Right renal cortex interstitium (tissue), 3 donors: ENCODE results near the gene METTL5. TPM values are rescaled to one million over a fixed set of nuclear protein-coding genes. Genes with fewer than 3 reads are reported as not detected.
A peak's percentile ranks its signal among the peaks of the same experiment; 100 is the strongest.
"Not testable (repeated sequence)": the region's sequence is repeated elsewhere in the genome, so short reads cannot be mapped to it uniquely, and the experiment has no call there.

Experiments used
- DNase-seq, 3 donors: peaks; one replicate each; pipeline ENCODE4 v3.0.0-alpha.2; 2013; ENCODE audit warnings: low read depth in 3 of 3, low spot score in 2 of 3
- polyA plus RNA-seq, 3 donors: library from polyadenylated mRNA; unstranded; fragments of 120-200 nt; gene quantifications; one replicate each; pipeline ENCODE4 v1.2.1, GENCODE V29; 2013; ENCODE audit not compliant: insufficient read length in 3 of 3

Gene METTL5
- polyA plus RNA-seq, 3 donors, result 48.4 to 54.6 (median 51.1) TPM

DNA sequence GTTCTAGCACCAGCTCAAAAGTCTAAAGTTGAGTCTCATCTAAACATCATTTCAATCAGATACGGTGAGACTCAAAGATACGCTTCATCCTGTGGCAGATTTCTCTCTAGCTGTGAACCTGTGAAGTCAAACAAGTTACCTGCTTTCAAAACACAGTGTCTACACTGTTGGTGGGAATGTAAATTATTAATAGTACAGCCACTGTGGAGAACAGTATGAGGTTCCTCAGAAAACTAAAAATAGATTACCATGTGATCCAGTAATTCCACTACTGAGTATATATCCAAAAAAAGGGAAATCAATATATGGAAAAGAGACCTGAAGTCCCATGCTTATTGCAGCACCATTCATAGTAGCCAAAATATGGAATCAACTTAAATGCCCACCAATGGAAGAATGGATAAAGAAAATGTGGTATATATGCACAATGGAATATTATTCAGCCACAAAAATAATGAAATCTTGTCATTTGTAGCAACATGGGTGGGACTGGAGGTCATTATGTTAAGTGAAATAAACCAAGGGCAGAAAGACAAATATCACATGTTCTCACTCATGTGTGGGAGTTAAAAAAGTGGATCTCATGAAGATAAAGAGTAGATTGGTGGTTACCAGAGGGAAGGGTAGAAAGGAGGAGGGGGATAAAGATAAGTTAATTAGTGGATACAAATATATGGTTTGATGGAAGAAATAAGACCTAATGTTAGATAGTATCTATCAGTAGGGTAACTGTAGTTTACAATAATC lies 14.2 kb upstream of the METTL5 start:
- DNase-seq, result no peak

DNA sequence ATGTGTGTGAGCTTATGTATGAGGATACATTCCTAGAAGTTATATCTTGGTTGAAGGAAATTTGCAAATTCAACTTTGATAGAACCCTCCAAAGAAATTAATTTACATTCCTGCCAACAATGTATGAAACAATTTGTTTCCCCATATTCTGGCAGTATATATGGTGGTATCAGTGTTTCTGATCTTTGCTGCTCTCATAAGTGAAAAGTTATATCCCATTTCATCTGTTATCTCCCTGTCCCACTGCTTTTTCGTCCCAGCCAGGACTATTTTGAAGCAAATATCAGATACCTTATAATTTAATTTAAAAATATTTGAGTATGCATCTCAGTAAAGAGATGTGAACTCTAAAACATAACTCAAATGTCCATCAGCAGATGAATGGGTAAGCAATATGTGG lies 9.7 kb upstream of the METTL5 start:
- DNase-seq, result no peak

DNA sequence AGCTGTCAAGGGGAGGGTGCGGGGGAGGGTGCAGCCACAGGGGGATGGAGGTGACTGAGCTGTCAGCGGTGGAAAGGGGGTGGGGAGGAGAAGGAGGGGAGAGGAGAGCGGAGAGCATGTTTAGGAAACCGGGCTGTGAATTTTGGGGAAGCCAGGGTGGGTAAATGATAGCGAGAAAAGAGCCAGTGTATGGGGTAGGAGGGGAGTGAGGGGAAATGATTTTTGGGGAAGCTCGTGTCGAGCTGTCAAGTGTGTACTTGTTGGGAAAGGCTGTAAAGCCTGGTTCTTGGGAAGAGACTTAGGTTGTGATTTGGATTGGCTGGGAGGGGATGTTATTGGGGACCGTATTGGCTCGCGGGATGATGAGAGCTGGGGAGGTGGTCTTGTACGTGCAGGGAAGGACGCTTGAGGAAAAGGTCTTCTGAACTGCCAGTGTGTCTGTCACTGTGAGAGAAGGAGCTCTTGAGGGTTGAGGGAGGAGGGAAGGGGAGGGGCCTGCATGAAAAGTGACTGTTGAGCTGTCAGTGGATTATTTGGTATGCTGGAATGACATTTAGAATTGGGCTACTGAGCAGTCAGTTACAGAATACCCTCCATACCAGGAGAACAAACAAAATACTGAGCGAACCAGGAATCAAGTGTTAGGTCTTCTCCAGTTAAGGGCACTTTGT lies 3.6 kb upstream of the METTL5 start:
- peak in 1 of 3 donors; percentile 12 for DNase-seq

DNA sequence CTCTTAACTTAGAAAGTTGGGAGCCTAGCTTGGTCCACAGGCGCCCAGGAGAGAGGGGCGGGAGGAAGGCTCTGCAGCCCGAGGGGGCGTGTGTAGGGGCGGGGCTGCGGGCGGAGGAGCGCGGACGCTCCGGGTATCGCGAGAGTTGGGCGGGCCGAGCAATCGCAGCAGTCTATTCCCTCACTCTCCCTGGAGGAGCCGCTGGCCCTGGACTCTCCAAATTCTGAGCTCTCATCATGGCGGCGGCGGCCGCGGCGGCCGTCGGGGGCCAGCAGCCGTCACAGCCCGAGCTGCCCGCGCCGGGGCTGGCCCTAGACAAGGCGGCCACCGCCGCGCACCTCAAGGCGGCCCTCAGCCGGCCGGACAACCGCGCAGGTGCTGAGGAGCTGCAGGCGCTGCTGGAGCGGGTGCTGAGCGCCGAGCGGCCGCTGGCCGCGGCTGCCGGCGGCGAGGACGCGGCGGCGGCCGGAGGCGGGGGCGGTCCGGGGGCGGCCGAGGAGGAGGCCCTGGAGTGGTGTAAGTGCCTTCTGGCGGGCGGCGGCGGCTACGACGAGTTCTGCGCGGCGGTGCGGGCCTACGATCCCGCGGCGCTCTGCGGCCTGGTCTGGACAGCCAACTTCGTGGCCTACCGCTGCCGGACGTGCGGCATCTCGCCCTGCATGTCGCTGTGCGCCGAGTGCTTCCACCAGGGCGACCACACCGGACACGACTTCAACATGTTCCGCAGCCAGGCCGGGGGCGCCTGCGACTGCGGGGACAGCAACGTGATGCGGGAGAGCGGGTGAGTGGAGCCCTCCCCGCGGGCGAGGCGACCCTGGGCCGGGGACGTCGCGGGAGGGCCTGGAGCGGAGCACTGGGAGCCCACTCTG lies 2.8 kb upstream of the METTL5 start, which contains the start of gene UBR3:
TSS of gene UBR3 (plus strand) at position 183 of the 869 bp plus-strand sequence. CDS start at position 237, 54 bp downstream.
- peak in 2 of 3 donors; percentile 81 to 86 for DNase-seq

DNA sequence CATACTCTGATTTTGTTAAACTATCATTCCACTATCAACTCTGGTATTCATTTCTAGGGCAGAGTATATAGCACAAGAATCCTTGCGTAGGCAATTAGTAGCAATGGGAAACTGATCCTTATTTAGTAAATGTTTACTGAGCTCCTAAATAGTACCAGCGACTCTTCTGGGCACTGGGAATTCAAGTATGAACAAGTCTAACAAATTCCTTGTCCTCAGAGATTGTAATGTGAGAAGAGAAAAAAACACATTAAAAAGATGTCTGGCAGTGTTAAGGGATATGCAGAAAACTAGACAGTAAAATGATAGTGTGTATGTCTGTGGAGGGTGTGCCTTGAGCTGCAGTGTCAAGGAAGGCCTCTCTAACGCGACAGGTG lies 721 bp downstream of the METTL5 start:
- no peak for DNase-seq

DNA sequence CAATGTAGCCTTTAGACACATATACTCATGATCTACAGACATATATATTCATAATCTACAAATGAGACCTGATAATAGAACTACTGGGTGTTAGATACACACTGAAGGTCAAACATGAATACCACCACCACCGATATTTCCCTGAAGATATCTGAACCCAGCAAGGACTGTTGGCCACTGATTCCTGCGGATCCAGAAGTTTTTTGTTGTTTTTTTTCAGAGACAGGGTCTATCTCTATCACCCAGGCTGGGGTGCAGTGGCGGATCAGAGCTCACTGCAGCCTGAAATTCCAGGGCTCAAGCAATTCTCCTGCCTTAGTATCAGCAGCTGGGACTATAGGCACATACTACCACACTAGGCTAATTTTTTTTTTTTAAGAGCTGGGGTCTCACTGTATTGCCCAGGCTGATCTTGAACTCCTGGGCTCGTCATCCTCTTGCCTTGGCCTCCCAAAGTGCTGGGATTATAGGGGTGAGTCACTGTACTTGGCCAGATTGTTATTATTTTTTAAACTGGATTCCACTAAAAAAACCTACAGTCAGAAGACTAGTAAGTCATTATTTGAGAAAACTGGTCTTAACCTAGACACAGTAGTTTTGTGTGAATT lies 1.8 kb downstream of the METTL5 start:
- DNase-seq, result no peak

DNA sequence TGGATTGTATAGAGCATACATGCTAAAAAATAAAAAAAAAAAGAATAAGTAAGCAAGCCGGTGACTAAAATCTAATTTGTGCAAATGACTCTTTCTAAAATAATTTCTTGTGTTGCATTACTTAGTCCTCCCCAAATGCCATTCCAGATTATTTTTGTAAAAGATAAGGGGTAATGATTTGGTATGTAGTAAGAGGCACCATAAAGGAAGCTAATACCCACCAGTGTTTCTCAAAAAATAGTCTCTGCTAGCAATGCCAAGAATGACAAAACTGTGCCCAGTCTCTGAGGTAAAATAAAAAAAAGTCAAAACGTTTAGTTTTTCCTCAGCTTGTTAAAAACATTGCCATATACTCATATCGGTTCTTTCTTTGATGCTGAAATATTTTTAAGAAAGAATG lies 2.7 kb downstream of the METTL5 start:
- no peak for DNase-seq

DNA sequence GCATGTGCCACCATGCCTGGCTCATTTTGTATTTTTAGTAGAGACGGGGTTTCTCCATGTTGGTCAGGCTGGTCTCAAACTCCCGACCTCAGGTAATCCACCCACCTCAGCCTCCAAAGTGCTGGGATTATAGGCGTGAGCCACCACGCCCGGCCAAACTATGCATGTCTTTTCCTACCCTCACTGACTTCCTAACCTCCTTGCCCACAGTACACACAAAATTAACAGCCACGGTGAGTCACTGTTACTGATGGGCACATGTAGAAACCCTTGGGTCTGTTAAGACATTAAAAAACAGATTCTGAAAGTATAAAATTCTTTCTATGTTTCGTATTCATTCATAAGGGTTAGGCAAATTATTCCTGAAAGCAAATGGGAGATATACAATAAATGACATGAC lies 4.6 kb downstream of the METTL5 start:
- DNase-seq, result not testable (repeated sequence)

DNA sequence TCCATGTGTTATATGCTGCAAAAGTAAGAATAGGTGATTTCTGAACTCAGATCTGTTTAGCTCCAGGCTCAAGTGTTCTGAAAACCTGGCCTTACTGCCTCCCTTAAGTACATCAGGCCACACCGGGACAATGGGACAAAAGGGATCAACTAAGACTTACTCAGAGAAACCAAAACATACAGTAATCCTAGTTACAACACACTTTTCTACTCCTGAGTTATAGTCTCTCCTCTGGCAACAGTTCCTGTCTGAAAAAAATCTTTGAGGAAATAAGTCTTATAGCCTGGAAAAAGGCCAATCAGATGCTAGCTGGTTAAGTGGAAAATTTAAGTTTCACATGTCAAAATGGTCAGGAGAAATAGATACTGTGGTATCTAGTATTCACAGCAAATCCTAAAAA lies 5.6 kb downstream of the METTL5 start:
- no peak for DNase-seq

DNA sequence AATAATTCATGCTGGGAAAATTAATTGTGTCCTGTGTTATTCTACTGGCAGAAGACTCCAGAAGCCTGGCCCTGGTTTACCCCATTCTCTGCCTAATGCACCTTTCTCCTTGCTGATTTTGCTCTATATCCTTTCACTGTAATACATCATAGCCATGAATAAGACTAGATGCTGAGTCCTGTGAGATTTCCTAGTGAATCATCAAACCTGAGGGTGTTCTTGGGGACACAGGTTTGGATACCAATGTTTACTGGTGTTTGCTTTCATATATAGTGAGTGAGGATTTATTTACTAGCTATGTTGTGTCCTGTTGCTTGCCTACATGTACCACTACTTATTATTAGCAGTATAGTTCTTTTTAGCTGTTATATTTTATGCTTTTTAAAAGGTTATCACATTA lies 6.5 kb downstream of the METTL5 start:
- no peak for DNase-seq

DNA sequence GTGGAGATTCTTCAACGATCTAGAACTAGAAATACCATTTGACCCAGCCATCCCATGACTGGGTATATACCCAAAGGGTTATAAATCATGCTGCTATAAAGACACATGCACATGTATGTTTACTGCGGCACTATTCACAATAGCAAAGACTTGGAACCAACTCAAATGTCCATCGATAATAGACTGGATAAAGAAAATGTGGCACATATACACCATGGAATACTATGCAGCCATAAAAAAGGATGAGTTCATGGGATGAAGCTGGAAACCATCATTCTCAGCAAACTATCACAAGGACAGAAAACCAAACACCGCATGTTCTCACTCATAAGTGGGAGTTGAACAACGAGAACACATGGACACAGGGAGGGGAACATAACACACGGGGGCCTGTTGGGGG lies 7.3 kb downstream of the METTL5 start:
- DNase-seq, result not testable (repeated sequence)

DNA sequence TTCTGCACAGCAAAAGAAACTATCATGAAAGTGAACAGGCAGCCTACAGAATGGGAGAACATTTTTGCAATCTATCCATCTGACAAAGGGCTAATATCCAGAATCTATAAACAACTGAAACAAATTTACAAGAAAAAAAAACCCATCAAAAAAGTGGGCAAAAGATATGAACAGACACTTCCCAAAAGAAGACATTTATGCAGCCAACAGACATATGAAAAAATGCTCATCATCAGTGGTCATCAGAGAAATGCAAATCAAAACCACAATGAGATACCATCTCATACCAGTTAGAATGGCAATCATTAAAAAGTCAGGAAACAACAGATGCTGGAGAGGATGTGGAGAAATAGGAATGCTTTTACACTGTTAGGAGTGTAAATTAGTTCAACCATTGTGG lies 7.7 kb downstream of the METTL5 start:
- not testable (repeated sequence) for DNase-seq

DNA sequence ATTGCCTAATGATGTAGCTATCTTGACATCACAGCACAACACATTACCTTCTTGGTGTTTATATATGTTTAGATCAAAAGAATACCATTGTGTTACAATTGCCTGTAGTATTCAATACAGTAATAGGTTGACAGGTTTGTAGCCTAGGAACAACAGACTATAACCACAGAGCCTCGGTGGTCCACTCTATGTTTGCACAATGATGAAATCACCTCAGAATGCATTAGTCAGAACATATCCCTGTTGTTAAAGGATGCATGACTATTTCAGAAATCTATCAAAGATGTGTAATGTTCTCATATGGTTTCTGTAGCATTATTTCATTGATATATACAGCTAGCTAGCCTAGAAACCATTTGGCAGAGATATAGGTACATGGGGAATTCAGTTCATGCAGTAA lies 8.9 kb downstream of the METTL5 start:
- no peak for DNase-seq

DNA sequence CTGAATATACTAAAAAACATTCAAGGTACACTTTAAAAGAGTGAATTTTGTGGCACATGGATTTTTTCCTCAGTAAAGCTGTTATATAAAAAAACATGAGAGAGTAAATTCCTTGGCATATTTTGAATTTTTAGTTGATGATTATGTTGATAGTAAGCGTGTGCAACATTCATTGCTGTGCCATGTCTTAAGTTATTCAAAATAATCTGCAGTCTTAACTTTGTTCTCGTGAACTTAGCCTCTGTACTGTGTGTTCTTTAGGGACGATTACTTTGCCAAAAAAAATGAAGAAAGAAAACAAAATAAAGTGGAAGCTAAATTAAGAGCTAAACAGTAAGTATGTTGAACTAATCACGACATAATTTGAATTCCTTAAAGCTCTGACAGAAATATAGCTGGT lies 16.5 kb downstream of the METTL5 start:
- no peak for DNase-seq

DNA sequence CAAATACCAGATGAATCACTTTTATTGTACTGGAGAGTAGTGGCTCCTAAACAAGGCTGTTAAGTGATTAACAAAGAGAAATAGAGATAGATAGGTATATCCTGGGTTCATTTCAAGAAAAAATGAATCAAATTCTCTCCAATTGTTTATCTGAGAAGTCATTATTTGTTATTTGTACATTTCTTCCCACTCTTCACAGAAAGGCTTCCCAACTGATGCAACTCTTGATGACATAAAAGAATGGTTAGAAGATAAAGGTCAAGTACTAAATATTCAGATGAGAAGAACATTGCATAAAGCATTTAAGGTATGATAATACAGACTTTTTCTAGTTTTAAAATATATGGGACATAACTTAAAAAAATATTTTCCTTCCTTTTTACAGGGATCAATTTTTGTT lies 18.1 kb downstream of the METTL5 start:
- no peak for DNase-seq

DNA sequence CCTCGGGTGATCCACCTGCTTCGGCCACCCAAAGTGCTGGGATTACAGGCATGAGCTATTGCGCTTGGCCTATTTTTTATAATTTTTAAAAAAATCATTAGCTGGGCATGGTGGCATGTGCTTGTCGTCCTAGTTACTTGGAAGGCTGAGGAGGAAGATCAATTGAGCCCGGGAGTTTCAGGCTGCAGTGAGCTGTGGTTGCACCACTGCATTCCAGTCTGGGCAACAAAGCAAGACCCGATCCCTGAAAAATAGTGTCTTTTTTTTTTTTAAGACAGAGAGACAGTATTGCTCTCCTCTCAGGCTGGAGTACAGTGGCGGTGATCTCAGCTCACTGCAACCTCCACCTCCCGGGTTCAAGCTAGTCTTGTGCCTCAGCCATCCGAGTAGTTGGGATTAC lies 21.2 kb downstream of the METTL5 start:
- no peak for DNase-seq

DNA sequence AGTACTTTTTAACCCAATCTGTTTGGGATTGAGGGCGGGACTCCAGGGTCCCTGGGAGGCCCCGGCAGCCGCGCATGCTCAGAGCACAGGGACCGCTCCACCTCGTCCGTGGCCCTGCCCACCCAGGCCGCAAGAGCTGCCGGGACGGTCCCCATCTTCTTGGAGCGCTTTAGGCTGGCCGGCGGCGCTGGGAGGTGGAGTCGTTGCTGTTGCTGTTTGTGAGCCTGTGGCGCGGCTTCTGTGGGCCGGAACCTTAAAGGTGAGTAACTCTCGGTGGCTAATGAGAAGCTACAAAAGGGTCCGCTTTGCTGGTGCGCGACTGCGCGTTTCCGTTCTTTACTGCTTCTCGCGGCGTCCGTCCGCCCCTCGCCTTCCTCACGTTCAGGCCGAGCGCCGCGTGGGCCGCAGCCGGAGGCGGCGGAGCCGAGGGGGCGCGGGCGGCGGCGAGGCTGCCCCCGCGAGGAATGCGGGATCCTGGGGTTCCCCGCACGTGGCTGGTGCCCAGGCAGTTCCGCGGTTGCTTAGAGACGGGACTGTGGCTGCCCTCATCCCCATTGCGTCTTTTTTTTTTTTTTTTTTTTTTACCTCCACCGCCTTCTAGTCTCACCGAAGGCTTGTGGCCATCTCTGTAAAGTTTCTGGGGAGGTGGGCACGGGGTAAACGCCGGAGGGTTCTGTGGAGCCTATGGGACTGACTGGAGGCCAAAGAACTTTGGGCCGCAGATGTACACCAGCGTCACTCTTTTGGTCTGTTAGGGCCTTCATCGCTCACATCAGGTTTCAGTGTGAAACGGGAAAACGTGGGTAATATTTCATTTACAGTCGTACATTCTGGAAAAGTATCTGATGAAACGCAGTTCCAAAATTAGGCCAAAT lies 25.8 kb downstream of the METTL5 start, which contains the start of gene SSB:
TSS of gene SSB (plus strand) at position 154 of the 875 bp plus-strand sequence. CDS start 2,090 bp downstream, outside the sequence.
- peak; percentile 80 to 86 (median 85) for DNase-seq

DNA sequence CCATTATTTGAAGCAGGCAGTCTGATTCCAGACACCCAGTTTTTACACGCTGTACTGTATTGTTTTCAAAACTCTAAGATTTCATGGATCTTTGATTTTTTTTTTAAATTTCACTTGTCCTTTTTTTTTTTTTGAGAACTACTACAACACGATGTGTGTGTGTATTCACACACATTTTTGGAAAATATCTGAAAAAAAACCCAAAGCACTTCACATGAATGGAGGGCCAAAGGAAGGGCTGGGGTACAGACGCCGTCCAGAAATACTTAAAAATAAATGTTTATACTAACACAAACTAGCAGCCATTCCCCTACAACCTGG lies 26.3 kb downstream of the METTL5 start:
- DNase-seq, result no peak

DNA sequence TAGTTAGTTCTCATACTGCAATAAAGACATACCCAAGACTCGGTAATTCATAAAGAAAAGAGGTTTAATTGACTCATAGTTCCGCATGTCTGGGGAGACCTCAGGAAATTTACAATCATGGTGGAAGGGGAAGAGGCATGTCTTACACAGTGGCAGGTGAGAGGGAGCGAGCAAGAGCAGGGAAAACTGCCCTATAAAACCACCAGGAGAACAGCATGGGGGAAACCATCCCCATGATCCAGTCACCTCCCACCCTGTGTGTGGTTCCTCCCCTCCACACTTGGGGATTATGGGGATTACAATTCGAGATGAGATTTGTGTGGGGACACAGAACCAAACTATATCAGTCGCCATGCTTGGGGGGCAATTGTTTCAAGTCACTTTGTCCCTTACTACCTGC lies 27.1 kb downstream of the METTL5 start:
- no peak for DNase-seq

DNA sequence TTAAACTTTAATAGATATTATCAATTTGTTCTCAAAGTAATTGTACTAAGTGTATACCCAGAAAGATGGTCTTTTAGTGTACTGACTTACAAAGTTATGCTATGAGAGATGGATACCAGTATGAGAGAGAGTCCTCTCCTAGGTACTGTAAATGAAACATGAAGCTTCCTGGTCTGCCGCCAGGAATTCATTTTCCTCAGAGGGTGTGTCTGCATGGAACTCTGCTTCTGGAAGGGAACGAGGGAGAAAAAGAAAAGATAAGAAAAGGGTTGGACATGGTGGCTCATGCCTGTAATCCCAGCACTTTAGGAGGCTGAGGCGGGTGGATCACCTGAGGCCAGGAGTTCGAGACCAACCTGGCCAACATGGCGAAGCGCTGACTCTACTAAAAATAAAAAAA lies 28.3 kb downstream of the METTL5 start:
- no peak for DNase-seq
